Measurements from ENCODE around the gene KIF16B. TPM values are rescaled to one million over a fixed set of nuclear protein-coding genes. Genes with fewer than 3 reads are reported as not detected.

KIF16B gene
- total and polyA plus RNA-seq, 2 donors (not counting 3 experiments of a cell fraction or from before 2014, with no cell fraction given) = 2.9 to 8.8 TPM

GRCh38 chr20:16486532-16486931, 86.7 kb downstream of the KIF16B start:
- H3K79me2 ChIP-seq (ENCODE audit: control insufficient read depth, insufficient read depth, low read length) = no peaks in the 10 kb centered on the region
- no peak overlapping the region for H2AFZ ChIP-seq (ENCODE audit: low read depth, low read length)
- no peak for DNase-seq (ENCODE audit: low read depth, low spot score)
- ChIA-PET POLR2A (no interaction called here), CTCF (no interaction called here)
- H4K20me1 ChIP-seq (replicated peaks; ENCODE audit: control insufficient read depth, extremely low read depth, insufficient read depth, low read length) = no peaks in the 10 kb centered on the region
- no peaks in the 10 kb centered on the region for H3K4me1 ChIP-seq (ENCODE audit: control insufficient read depth, extremely low read depth, insufficient read depth, low read length)
- H3K9me3 ChIP-seq (replicated peaks; ENCODE audit: control insufficient read depth, insufficient read depth, low read length) = no peaks in the 10 kb centered on the region
- no peaks in the 10 kb centered on the region for H3K9me1 ChIP-seq (replicated peaks; ENCODE audit: control insufficient read depth, extremely low read depth, insufficient read depth, low read length)
- dilution Hi-C loops (cut with MboI; ENCODE audit: extremely low pct_ligation_motif_present, low sequenced_read_pairs) (no loop called here), intact Hi-C loops (cut with micrococcal nuclease) (no loop called here)
- BruUV-seq (replicated peaks) = no TSS peak
- no peak overlapping the region for H3K4me2 ChIP-seq (ENCODE audit: insufficient read depth, low read length)
- FAIRE-seq = no peak
- no peak overlapping the region for H3K4me3 ChIP-seq (replicated peaks in 1 of 3; ENCODE audit: insufficient read depth in 1 of 3, low read depth in 1 of 3, low read length in 3 of 3)
- no peaks in the 10 kb centered on the region for H3K27me3 ChIP-seq (ENCODE audit: control insufficient read depth in 2 of 2, insufficient read depth in 2 of 2, low read length in 2 of 2)
- no peak overlapping the region for H3K27ac ChIP-seq (ENCODE audit: insufficient read depth, low read depth, low read length)
- H3K9ac ChIP-seq (replicated peaks; ENCODE audit: extremely low read depth, insufficient read depth, low read length) = no peak overlapping the region
- H3K36me3 ChIP-seq (ENCODE audit: control insufficient read depth in 2 of 2, extremely low read depth in 1 of 2, insufficient read depth in 2 of 2, low read length in 2 of 2) = peaks cover 0 to 2% of the 10 kb centered on the region in 2 experiments
- TF ChIP-seq FOS (IDR thresholded peaks at IDR 0.05; ENCODE audit: borderline replicate concordance, insufficient read depth, low read length) (no peak), POLR2A (IDR thresholded peaks at IDR 0.05; ENCODE audit: low read depth, low read length) (no peak), CTCF (IDR thresholded peaks at IDR 0.05; ENCODE audit: extremely low read depth in 1 of 2, insufficient read depth in 1 of 2, low read depth in 1 of 2, low read length in 2 of 2) (no peak), EZH2 (IDR thresholded peaks at IDR 0.05; ENCODE audit: borderline replicate concordance, low read depth, low read length, severe bottlenecking) (no peak), POLR2AphosphoS5 (IDR thresholded peaks at IDR 0.05; ENCODE audit: insufficient read depth, low read depth, low read length) (no peak), JUN (IDR thresholded peaks at IDR 0.05; ENCODE audit: borderline replicate concordance, insufficient read depth, insufficient read length, low read depth) (no peak), GATA2 (IDR thresholded peaks at IDR 0.05; ENCODE audit: insufficient read depth, insufficient read length, low read depth, low read length) (no peak), MYC (IDR thresholded peaks at IDR 0.05; ENCODE audit: low read depth, low read length) (no peak)
- TF ChIP-seq, protein P1, sequence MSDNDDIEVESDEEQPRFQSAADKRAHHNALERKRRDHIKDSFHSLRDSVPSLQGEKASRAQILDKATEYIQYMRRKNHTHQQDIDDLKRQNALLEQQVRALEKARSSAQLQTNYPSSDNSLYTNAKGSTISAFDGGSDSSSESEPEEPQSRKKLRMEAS (IDR thresholded peaks at IDR 0.05; ENCODE audit: insufficient read depth, insufficient read length) = no peak
